HepG2 (cell line): ENCODE measurements around the gene KISS1R. TPM values are rescaled to one million over a fixed set of nuclear protein-coding genes. Genes with fewer than 3 reads are reported as not detected.

Experiments used
- ARHGAP35 ChIP-seq: sonication (generic); formaldehyde crosslinking; IDR thresholded peaks from 2 replicates; pipeline ENCODE4 v1.9.0; 2022; ENCODE audit warnings: mild to moderate bottlenecking, inconsistent platforms, moderate library complexity, missing genetic modification reagents, borderline replicate concordance
- ATF7 ChIP-seq, 2 experiments: fragments of 450-650 bp in 1 of 2; sonication (generic) in 1 of 2; formaldehyde crosslinking in 1 of 2; IDR thresholded peaks; 2 replicates each; pipeline versions ENCODE4 v1.4.0 to v1.6.1; 2016 to 2020; ENCODE audit warnings: antibody characterized with exemption in 1 of 2, mild to moderate bottlenecking in 1 of 2, missing genetic modification reagents in 1 of 2
- CEBPB ChIP-seq: IDR thresholded peaks from 2 replicates; pipeline ENCODE4 v1.6.1; 2011; ENCODE audit warnings: low read depth, low read length, improper control_type of control experiment, borderline replicate concordance
- CENPT ChIP-seq: sonication (generic); formaldehyde crosslinking; IDR thresholded peaks from 2 replicates; pipeline ENCODE4 v1.8.0; 2022; ENCODE audit warnings: low read depth, mild to moderate bottlenecking, moderate library complexity, missing genetic modification reagents
- KLF11 ChIP-seq: IDR thresholded peaks from 2 replicates; pipeline ENCODE4 v1.6.1; 2016; ENCODE audit warnings: missing compliant biosample characterization
- NCOR1 ChIP-seq: fragments of 200-600 bp; sonication (generic); IDR thresholded peaks from 2 replicates; pipeline ENCODE4 v1.7.0; 2017; ENCODE audit warnings: antibody characterized with exemption, low read length, borderline replicate concordance
- NFIC ChIP-seq: IDR thresholded peaks from 2 replicates; pipeline ENCODE4 v1.6.1; 2012; ENCODE audit warnings: mild to moderate bottlenecking, low read length, inconsistent platforms
- NFKBIZ ChIP-seq: IDR thresholded peaks from 2 replicates; pipeline ENCODE4 v1.6.1; 2018; ENCODE audit warnings: missing genetic modification reagents, missing compliant biosample characterization
- PBX2 ChIP-seq: IDR thresholded peaks from 2 replicates; pipeline ENCODE4 v1.6.1; 2016; ENCODE audit warnings: control low read depth
- PHF5A ChIP-seq: IDR thresholded peaks from one replicate; pipeline ENCODE4 v1.6.1; 2018; ENCODE audit warnings: low read depth, missing genetic modification reagents; ENCODE audit not compliant: unreplicated experiment
- POLR2AphosphoS2 ChIP-seq: IDR thresholded peaks from 2 replicates; pipeline ENCODE4 v1.6.1; 2011; ENCODE audit warnings: low read depth, low read length, improper control_type of control experiment
- POLR2G ChIP-seq: fragments of 200-400 bp; formaldehyde crosslinking; IDR thresholded peaks from 2 replicates; pipeline ENCODE4 v1.6.1; 2018; ENCODE audit warnings: mild to moderate bottlenecking, low read depth, low read length, moderate library complexity
- REPIN1 ChIP-seq: sonication (generic); formaldehyde crosslinking; IDR thresholded peaks from 2 replicates; pipeline ENCODE4 v1.8.0; 2022; ENCODE audit warnings: missing genetic modification reagents, low read depth, mild to moderate bottlenecking, borderline replicate concordance
- TAF1 ChIP-seq: sonication (generic); formaldehyde crosslinking; IDR thresholded peaks from 2 replicates; pipeline ENCODE4 v1.4.0; 2020; ENCODE audit warnings: missing genetic modification reagents
- TEAD3 ChIP-seq: optimal IDR thresholded peaks from 2 replicates; pipeline ENCODE3; 2016; ENCODE audit warnings: borderline replicate concordance
- ZBTB38 ChIP-seq: sonication (generic); formaldehyde crosslinking; IDR thresholded peaks from 2 replicates; pipeline ENCODE4 v1.5.1; 2020; ENCODE audit warnings: mild to moderate bottlenecking, missing genetic modification reagents
- ZBTB42 ChIP-seq: sonication (generic); formaldehyde crosslinking; IDR thresholded peaks from 2 replicates; pipeline ENCODE4 v1.5.0; 2020; ENCODE audit warnings: mild to moderate bottlenecking, missing genetic modification reagents
- ZBTB7A ChIP-seq: sonication (generic); formaldehyde crosslinking; IDR thresholded peaks from 2 replicates; pipeline ENCODE4 v1.8.0; 2022; ENCODE audit warnings: mild to moderate bottlenecking, missing genetic modification reagents
- ZFP36L2 ChIP-seq: sonication (generic); formaldehyde crosslinking; IDR thresholded peaks from 2 replicates; pipeline ENCODE4 v1.4.0; 2020; ENCODE audit warnings: missing genetic modification reagents
- ZNF232 ChIP-seq: sonication (generic); formaldehyde crosslinking; IDR thresholded peaks from 2 replicates; pipeline ENCODE4 v1.4.0; 2020; ENCODE audit warnings: missing genetic modification reagents, borderline replicate concordance
- ZNF251 ChIP-seq: sonication (generic); formaldehyde crosslinking; IDR thresholded peaks from 2 replicates; pipeline ENCODE4 v1.9.0; 2021; ENCODE audit warnings: mild to moderate bottlenecking, missing genetic modification reagents
- ZNF276 ChIP-seq: sonication (generic); formaldehyde crosslinking; IDR thresholded peaks from 2 replicates; pipeline ENCODE4 v1.4.0; 2020; ENCODE audit warnings: mild to moderate bottlenecking, low read depth, missing genetic modification reagents
- ZNF552 ChIP-seq: sonication (generic); formaldehyde crosslinking; IDR thresholded peaks from 2 replicates; pipeline ENCODE4 v1.9.0; 2022; ENCODE audit warnings: missing genetic modification reagents, mild to moderate bottlenecking, borderline replicate concordance
- ZNF747 ChIP-seq: sonication (generic); formaldehyde crosslinking; IDR thresholded peaks from 2 replicates; pipeline ENCODE4 v1.8.1; 2023; ENCODE audit warnings: missing genetic modification reagents, mild to moderate bottlenecking, borderline replicate concordance
- ZNF777 ChIP-seq: sonication (generic); formaldehyde crosslinking; IDR thresholded peaks from 2 replicates; pipeline ENCODE4 v1.4.0; 2020; ENCODE audit warnings: missing genetic modification reagents
- ZSCAN25 ChIP-seq: sonication (generic); formaldehyde crosslinking; IDR thresholded peaks from 2 replicates; pipeline ENCODE4 v1.8.0; 2022; ENCODE audit warnings: mild to moderate bottlenecking, missing genetic modification reagents
- ZSCAN31 ChIP-seq: sonication (generic); formaldehyde crosslinking; IDR thresholded peaks from 2 replicates; pipeline ENCODE4 v1.5.0; 2020; ENCODE audit warnings: low read depth, mild to moderate bottlenecking, missing genetic modification reagents
- polyA plus RNA-seq, 8 experiments: library from polyadenylated mRNA; depleted of rRNA in 3 of 8; stranded (reverse) in 7 of 8; unstranded in 1 of 8; fragments of >200 nt; fragmentation: Illumina TruSeq in 4 of 8; extraction: Trizol in 4 of 8; gene quantifications; 2 replicates each; pipeline versions ENCODE4 v1.2.1 to v1.2.3, GENCODE V29; 2011 to 2016; ENCODE audit warnings: low read depth in 4 of 8, missing spikeins in 1 of 8, mixed read lengths in 1 of 8; ENCODE audit not compliant: insufficient read depth in 1 of 8
- total RNA-seq, 5 experiments: library from RNA; depleted of rRNA; stranded (reverse); fragments of >200 nt; fragmentation: Illumina TruSeq; extraction: Trizol; gene quantifications; 2 replicates each; pipeline ENCODE4 v1.2.3, GENCODE V29; 2016; ENCODE audit warnings: low read depth in 1 of 5
- TF ChIP-seq, protein P1 (sequence below): sonication (generic); formaldehyde crosslinking; IDR thresholded peaks from 2 replicates; pipeline ENCODE4 v1.4.0; 2020; ENCODE audit warnings: missing genetic modification reagents

Gene KISS1R
- total and polyA plus RNA-seq, 2 of the 13 experiments (the other 11 are each of a cell fraction or from before 2014, with no cell fraction given) = 1.1 to 10.2 TPM

DNA sequence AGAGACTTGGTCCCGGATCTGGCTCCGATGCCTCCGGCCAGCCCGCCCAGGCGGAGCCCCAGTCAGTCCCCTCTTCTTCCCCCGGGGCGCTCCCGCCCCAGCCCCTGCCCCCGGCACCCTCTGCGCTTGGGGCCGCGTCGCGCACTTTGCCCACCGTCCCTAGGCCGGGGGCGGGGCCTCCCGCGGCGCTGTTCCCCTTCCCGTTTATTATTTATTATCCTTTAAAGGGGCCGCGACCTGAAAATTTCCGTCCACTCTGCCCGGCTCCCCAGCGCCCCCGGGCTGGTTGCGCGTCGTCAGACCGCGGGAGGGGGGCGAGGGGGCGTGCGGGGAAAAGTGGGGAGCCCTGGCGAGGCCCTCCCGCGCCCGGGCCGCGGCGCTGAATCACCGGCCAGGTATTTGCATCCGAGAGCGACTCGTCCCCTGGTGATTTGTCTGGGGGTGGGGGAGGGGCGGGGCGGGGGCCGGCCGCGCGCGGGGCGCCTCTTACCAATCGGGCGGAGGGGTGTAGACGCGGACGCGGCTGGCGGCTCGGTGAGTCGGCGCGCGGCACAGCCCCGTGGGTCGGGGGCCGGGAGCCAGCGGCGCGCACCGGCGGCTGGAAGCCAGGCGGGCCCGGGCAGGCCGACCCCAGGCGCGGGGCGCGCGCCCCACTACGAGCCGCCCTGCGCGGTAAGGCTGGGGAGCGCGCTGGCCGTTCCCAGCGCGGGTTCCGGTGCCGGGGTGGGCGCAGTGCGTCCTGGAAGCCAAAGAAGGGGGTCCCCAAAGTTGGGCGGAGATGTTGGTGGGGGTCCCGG, 8.6 kb downstream of the KISS1R start, which contains the start of gene ARID3A (continued):
- TF ChIP-seq REPIN1 (CRISPR knock-in tag) = no peak
- 0 out of 2 replicates have a peak, but pooled peaks have one; percentile 1 for TF ChIP-seq ZNF777 (CRISPR knock-in tag)
- no peak for TF ChIP-seq ZNF552 (CRISPR knock-in tag)
- no peak for TF ChIP-seq CEBPB
- TF ChIP-seq ZNF251 (CRISPR knock-in tag) = no peak
- TF ChIP-seq PBX2 (CRISPR knock-in tag) = no peak
- no peak for TF ChIP-seq CENPT (CRISPR knock-in tag)
- TF ChIP-seq NFIC = no peak
- TF ChIP-seq, protein P1, sequence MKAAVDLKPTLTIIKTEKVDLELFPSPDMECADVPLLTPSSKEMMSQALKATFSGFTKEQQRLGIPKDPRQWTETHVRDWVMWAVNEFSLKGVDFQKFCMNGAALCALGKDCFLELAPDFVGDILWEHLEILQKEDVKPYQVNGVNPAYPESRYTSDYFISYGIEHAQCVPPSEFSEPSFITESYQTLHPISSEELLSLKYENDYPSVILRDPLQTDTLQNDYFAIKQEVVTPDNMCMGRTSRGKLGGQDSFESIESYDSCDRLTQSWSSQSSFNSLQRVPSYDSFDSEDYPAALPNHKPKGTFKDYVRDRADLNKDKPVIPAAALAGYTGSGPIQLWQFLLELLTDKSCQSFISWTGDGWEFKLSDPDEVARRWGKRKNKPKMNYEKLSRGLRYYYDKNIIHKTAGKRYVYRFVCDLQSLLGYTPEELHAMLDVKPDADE (CRISPR knock-in tag) = no peak
- no peak; the same call in none of the 2 replicates for TF ChIP-seq TAF1 (CRISPR knock-in tag)
- no peak for TF ChIP-seq POLR2AphosphoS2
- TF ChIP-seq ZNF276 = no peak
- no peak for TF ChIP-seq ZFP36L2 (CRISPR knock-in tag)
- no peak for TF ChIP-seq ZBTB42
- no peak for TF ChIP-seq ZBTB38 (CRISPR knock-in tag)
- no peak for TF ChIP-seq PHF5A
- TF ChIP-seq ARHGAP35 (CRISPR knock-in tag) = no peak
- TF ChIP-seq KLF11 (CRISPR knock-in tag) = no peak
- no peak for TF ChIP-seq ZNF747
- no peak for TF ChIP-seq ZSCAN31
- TF ChIP-seq ZBTB7A (CRISPR knock-in tag) = no peak
- no peak; the same call in 1 of the 2 replicates for TF ChIP-seq ZSCAN25
- TF ChIP-seq NCOR1 = no peak; the same call in 1 of the 2 replicates
- no peak for TF ChIP-seq ZNF232 (CRISPR knock-in tag)
- TF ChIP-seq POLR2G = peak; percentile 38; the same call in 1 of the 2 replicates
- TF ChIP-seq TEAD3 (CRISPR knock-in tag) = no peak
- no peak for TF ChIP-seq NFKBIZ (CRISPR knock-in tag)
- no peak for TF ChIP-seq ATF7 (IDR thresholded peaks at IDR 0.05)
- TF ChIP-seq ATF7 (CRISPR knock-in tag; IDR thresholded peaks at IDR 0.05) = no peak
